ENCODE results near the gene TRERF1.

The TRERF1 gene

GRCh38 chr6:42402184-42402583, 49.5 kb downstream of the TRERF1 start:
- in situ Hi-C loops (cut with MboI; ENCODE audit: low pct_unique_long_range_greater_than_20kb, low sequenced_read_pairs): no loop called here
- DNase-seq: no peak

DNA sequence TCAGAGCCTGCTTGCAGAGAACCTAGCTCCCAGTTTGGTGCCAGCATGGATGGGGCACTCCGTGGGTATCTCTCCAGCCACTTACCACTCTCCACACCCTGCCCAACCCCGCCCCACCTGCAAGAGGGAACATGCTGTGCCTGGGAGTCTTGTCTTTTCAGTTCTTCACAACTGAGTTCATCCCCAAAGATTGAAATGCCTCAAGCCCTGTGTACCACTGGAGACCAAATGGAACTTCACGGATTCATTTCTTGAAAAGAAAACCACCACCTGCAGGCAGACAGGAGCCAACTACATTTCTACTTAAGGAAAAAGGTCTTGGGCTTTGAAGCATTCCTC, 50.1 kb downstream of the TRERF1 start:
- in situ Hi-C loops (cut with MboI; ENCODE audit: low pct_unique_long_range_greater_than_20kb, low sequenced_read_pairs): no loop called here
- DNase-seq: no peak

- in situ Hi-C loops (cut with MboI; ENCODE audit: low pct_unique_long_range_greater_than_20kb, low sequenced_read_pairs): no loop called here
These were observed 50.7 kb downstream of the TRERF1 start for GRCh38 chr6:42400886-42401612.

DNA sequence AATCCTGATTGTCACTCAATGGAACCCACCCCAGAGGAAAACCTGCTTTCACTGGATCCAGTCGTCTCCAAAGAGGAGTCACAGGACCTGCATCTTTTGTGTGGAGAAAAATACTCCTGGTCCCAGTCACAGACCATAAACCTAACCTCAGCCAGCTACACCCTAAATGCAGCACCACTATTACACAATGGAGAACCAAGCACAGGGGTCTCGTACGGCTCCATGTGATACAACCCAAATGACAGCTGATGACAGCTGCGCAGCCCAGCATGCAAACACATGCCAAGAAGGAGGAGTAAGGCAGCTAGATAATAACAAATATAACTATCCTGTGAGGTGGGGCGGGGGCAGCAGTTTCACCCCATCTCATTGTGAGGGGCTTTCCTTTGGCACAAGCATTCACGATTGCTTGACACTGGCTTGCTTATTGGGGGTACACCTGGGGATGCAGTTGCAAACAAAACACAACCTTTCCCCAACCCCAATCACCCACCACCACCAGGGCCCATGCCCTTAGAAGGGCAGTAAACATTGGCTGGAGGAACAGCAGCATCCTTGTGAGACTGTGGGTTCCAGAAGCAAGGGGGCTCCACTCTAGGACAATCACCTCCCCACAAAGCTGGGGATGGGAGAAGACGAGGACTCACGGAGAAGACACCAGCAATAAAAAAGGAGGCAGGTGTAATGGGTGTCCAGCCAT, 51.5 kb downstream of the TRERF1 start:
- DNase-seq: no peak
- in situ Hi-C loops (cut with MboI; ENCODE audit: low pct_unique_long_range_greater_than_20kb, low sequenced_read_pairs): no loop called here

More at GRCh38 chr6:42400886-42401612, 50.7 kb downstream of the TRERF1 start:
- no peak for DNase-seq

DNA sequence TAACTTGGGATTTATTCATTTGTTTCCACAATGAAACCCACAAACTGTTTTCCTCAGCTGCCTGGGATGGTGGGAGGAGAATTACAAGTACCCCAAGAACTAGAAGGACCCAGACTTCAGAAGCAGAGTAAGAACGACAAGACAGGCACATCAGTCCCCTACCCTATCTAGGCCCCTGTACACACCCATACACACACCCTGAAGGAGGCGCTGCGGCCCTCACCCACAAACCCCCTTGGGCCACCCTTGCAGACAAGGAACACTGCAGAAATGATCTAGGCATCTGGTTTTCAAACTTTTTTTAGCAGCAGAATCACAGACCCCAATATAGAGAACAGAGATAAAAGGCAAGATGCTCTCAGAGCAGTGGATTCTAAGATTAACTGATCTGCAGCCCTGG, 55.0 kb downstream of the TRERF1 start:
- DNase-seq: no peak
- in situ Hi-C loops (cut with MboI; ENCODE audit: low pct_unique_long_range_greater_than_20kb, low sequenced_read_pairs): no loop called here

GRCh38 chr6:42394881-42395620, 56.7 kb downstream of the TRERF1 start:
- in situ Hi-C loops (cut with MboI; ENCODE audit: low pct_unique_long_range_greater_than_20kb, low sequenced_read_pairs): no loop called here
- no peak for DNase-seq

GRCh38 chr6:42394151-42394550, 57.6 kb downstream of the TRERF1 start:
- in situ Hi-C loops (cut with MboI; ENCODE audit: low pct_unique_long_range_greater_than_20kb, low sequenced_read_pairs): no loop called here
- no peak for DNase-seq

- no peak for DNase-seq
- in situ Hi-C loops (cut with MboI; ENCODE audit: low pct_unique_long_range_greater_than_20kb, low sequenced_read_pairs): no loop called here
These were observed 58.4 kb downstream of the TRERF1 start for GRCh38 chr6:42393339-42393738.

GRCh38 chr6:42392833-42393232, 58.9 kb downstream of the TRERF1 start:
- in situ Hi-C loops (cut with MboI; ENCODE audit: low pct_unique_long_range_greater_than_20kb, low sequenced_read_pairs): no loop called here
- no peak for DNase-seq

GRCh38 chr6:42391441-42391840, 60.3 kb downstream of the TRERF1 start:
- in situ Hi-C loops (cut with MboI; ENCODE audit: low pct_unique_long_range_greater_than_20kb, low sequenced_read_pairs): no loop called here
- no peak for DNase-seq

GRCh38 chr6:42390228-42390934, 61.3 kb downstream of the TRERF1 start:
- in situ Hi-C loops (cut with MboI; ENCODE audit: low pct_unique_long_range_greater_than_20kb, low sequenced_read_pairs): no loop called here
- no peak for DNase-seq

- in situ Hi-C loops (cut with MboI; ENCODE audit: low pct_unique_long_range_greater_than_20kb, low sequenced_read_pairs): no loop called here
- DNase-seq: no peak
These were observed 62.0 kb downstream of the TRERF1 start for GRCh38 chr6:42389736-42390135.

DNA sequence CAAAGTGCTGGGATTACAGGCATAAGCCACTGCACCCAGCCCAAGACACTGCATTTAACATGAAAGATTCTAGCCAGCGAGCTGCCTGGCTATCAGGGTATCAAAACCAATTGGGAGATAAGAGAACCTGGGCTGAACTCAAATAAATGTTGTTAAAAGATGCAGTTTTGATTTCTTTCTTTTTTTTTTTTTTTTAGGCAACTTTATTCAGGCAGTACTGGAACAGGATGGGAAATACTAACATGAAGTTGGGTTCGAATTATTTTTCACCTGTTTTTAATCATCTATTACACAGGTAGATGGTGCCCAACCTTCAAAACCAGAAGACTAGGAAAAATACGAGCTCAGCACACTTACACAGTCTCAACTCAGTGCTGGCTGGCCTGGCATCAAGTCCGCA, 63.7 kb downstream of the TRERF1 start:
- DNase-seq: no peak
- in situ Hi-C loops (cut with MboI; ENCODE audit: low pct_unique_long_range_greater_than_20kb, low sequenced_read_pairs): no loop called here

DNA sequence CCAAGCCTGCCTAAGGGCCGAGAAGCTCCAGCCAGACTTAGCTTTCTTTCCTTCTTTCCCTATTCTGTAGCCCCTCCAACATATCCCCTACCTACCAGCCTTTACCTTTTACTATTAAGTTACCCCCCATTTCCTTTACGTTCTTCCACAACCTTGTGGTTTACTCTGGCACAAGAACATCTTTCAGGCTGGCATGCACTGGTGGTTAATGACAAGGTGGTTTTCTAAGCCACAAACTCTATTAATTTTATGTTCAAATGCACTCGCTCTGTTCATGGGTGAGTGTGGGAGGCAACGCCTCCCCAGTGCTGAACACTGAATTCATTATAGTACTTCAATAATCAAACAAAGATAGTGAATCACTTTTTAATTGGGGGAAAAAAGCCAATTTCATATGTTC, 64.4 kb downstream of the TRERF1 start:
- peak; percentile 39 for DNase-seq
- in situ Hi-C loops (cut with MboI; ENCODE audit: low pct_unique_long_range_greater_than_20kb, low sequenced_read_pairs): no loop called here

GRCh38 chr6:42385339-42385738, 66.4 kb downstream of the TRERF1 start:
- in situ Hi-C loops (cut with MboI; ENCODE audit: low pct_unique_long_range_greater_than_20kb, low sequenced_read_pairs): no loop called here
- no peak for DNase-seq

DNA sequence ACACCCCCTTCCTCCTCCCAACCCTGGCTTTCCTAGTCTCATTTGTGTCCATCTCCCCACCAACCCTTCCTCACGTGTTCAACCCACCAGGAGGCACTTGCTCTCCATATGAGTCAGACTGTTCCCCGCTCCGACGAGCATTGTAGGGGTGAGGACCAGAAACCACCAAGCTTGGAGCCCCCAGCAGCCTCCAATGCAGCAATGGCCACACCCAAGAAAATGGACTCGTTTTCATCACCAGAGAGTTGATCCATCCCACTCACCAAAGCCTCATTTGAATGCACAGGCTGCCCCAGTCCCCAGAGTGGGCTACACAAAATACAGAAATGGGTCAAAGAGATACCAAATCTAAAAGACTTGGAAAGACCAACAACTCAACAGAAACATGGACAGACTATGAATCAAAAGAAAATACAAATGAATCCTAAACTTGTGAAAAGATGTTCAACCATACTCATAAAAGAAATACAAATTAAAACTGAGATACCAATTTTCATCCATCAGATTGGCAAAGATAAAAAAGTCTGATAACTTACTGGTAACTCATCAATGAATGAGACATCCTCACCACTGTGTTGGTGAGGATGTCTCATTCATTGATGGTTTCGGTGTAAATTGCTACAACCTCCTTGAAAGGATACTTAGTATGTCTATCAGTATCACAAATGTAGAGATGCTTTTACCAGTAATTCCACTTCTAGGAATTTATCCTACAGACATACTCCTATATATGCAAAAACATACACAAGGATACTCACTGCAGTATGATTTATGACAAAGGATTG, 68.1 kb downstream of the TRERF1 start:
- in situ Hi-C loops (cut with MboI; ENCODE audit: low pct_unique_long_range_greater_than_20kb, low sequenced_read_pairs): no loop called here
- DNase-seq: no peak

DNA sequence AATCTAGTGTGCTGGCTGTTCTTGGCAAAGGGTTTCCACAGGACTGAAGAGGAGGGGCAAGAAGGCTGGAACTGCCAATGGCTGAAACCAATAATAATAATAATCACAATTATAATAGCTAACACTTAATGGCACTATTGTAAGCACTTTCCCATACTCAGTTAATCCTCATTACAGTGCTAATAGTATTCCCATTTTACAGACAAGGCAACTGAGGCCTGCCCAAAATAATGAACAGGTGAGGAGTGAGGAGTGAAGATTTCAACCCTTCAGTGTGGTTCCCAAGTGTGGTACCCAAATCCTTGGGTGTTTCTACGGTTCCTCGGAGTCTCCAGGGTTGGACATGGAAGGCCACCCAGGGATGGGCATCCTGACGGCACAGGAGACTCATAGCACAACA, 69.9 kb downstream of the TRERF1 start:
- DNase-seq: no peak

DNA sequence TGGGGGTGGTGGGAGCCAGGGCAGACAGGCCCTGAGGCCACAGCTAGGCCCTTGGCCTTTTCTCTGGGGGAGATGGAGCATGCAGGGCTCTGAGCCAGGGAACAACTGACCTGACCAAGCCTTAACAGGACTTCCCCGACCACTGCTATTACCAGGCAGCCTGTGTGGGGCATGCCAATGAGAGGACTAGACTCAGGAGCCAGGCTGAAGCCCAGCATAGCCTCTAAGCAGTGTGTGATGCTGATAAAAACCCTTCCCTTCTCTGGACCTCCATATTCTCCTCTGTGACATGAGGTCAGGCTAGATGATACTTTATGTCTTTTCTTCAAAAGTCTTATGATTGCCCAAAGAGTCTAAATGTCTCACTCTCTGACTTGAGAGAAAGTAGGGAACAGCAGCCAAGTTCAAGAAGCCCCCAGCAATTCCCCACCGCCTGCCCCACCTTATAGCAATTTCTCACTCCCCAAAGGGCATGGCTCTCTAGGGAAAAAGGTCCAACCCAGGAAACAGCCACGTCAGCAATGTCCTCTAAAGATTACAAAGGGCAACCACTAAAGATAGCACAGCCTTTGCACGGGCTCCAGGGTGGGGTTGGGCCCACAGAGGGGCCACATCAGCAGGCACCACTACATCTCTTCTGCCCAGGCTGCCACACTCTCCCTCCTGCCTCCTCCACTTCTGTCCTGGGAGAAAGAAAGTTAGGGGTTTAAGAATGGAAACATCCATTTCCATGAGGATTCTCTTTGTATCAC, 71.3 kb downstream of the TRERF1 start:
- in situ Hi-C loops (cut with MboI; ENCODE audit: low pct_unique_long_range_greater_than_20kb, low sequenced_read_pairs): no loop called here
- no peak for DNase-seq

More for the DNA sequence above, 69.9 kb downstream of the TRERF1 start:
- in situ Hi-C loops (cut with MboI; ENCODE audit: low pct_unique_long_range_greater_than_20kb, low sequenced_read_pairs): no loop called here
